ENCODE data around the gene SLC9A9.

DNA sequence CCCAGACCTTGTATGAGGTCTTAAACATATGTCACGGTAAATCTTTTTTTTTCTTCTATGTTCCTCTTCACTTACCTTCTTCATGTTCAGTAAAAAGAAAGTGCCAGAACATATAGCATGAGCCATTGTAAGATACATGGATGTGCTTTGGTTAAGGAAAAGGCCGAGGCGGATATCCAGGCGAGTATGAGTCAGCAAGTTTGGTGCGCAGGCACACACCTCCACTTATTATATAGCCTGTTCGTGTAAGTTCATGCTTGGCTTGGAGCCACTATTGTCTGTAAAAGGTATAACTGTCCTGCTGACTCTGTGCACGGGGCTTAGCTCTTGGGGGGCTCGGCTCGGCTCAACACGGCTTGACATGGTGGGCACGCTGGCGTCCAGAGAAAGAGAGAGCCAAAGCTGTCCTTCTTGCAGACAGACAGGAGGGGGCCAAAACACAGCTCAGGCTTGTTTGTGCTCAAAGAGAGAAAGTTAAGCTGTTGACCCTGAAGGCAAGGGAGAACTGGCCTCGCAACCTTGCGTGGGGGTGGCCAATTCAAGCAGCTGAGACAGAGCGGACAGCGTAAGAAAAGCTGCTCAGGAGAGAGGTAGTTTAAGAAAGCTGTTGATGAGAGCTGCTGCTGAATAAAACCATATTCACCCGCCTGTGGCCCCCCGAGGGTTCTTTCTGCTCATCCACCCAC is 251.2 kb downstream of the SLC9A9 start:
- TF ChIP-seq CTCF (IDR thresholded peaks at IDR 0.05): no peak
- TF ChIP-seq POLR2A (IDR thresholded peaks at IDR 0.05): no peak

All from transverse colon (tissue), 3 donors.